HFF-Myc (cell line): Measurements from ENCODE around the gene SCAPER.
A peak's percentile ranks its signal among the peaks of the same experiment; 100 is the strongest.

Experiments used
- DNase-seq: peaks from one replicate; pipeline ENCODE4 v3.0.0-alpha.2; 2011; ENCODE audit warnings: low read depth; ENCODE audit errors: extremely low read depth
- H3K4me3 ChIP-seq: replicated peaks from 2 replicates; pipeline ENCODE4 v1.5.1; 2011; ENCODE audit warnings: low read depth, mild to moderate bottlenecking, control low read depth, low read length
- CTCF ChIP-seq: IDR thresholded peaks from 2 replicates; pipeline ENCODE4 v1.5.1; 2012; ENCODE audit warnings: mild to moderate bottlenecking, low read depth, low read length, control low read depth; ENCODE audit errors: missing control alignments

The SCAPER gene

DNA sequence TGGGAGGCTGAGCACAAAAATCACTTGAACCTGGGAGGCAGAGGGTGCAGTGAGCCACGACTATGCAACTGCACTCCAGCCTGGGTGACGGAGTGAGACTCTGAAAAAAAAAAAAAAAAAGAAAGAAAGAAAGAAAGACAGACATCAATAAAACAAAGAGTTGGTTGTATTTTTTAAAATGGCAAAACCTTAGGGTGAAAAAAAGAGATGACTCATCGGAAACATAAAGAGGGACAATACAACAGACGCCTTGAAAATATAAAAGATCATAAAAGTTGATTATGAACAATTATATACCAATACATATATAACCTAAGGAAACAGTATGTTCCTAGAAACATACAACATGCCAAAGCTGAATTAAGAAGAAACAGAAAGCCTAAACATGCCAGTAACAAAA lies 92.8 kb downstream of the SCAPER start:
- no peak for TF ChIP-seq CTCF
- no peak for DNase-seq
- no peak overlapping the region for H3K4me3 ChIP-seq

DNA sequence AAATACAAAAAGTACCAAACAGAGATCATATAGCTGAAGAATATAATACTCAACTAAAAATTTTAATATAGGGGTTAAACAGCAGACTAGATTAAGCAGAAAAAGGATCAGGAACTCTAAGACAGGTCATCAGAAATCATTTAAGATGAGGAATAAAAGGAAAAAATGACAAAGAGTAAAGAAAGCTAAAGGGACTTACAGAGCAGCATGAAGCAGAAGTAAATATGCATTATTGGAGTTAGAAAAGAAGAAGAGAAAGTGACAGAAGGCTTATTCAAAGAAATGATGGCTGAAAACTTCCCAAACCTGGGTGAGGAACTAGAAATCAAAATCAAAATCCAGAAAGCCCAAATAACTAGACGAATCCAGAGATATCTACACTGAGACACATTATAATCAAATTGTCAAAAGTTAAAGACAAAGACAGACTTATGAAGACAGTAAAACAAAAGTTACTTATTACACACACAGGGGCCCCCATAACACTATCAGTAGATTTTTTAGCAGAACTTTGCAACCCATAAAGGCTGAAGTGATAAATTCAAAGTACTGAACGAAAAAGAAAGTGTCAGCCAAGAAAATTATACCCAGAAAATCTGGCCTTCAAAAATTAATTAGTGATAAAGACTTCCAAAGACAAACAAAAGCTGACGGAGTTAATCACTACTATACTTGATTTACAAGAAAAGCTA lies 95.6 kb downstream of the SCAPER start:
- no peak for TF ChIP-seq CTCF
- H3K4me3 ChIP-seq: no peak overlapping the region
- no peak for DNase-seq

- no peak for TF ChIP-seq CTCF
- no peak overlapping the region for H3K4me3 ChIP-seq
- DNase-seq: no peak
These were observed 102.0 kb downstream of the SCAPER start for GRCh38 chr15:76803049-76803571.

DNA sequence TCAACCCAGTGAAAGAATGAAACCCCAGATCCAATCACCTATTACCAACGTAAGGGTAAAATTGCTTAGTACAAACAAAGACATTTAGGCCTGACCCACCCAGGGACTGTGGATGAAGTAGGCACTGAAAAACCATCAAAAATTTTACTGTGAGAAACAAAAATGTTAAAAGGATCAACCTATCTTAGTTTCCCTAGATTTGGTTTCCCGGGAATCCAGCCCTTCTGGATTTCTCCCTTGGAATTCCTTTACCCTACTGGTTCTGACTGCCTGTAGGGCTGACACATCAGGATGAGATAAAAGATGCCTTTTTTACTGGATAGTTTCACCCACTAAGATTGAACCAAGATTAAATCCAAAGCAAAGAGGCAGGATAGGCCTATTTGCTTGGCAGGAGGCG lies 102.7 kb downstream of the SCAPER start:
- DNase-seq: no peak
- H3K4me3 ChIP-seq: no peak overlapping the region
- TF ChIP-seq CTCF: no peak

- DNase-seq: peak; percentile 3
- no peak overlapping the region for H3K4me3 ChIP-seq
- no peak for TF ChIP-seq CTCF
These were observed 105.4 kb downstream of the SCAPER start for GRCh38 chr15:76799760-76800159.

DNA sequence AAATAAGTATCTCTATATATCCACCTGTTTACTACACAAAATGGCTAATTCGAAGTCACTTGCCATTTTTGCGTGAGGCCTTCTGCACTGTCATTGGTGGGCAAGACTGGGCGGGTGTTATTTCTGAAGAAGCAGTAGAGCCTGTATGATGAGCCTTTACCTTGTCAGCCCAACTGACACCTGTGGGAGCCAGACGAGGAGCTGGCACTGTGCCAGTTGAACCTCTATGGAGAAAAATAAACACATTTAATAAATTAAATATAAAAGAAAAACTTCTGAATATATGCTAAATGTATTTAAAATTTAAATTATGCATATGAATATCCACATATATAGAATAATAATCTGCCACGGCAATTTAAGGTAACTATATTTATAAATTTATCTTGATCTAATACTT lies 109.9 kb downstream of the SCAPER start:
- TF ChIP-seq CTCF: no peak

GRCh38 chr15:76793162-76793561 lies 112.0 kb downstream of the SCAPER start:
- H3K4me3 ChIP-seq: no peak overlapping the region
- no peak for DNase-seq
- no peak for TF ChIP-seq CTCF

More for the DNA sequence above, 109.9 kb downstream of the SCAPER start:
- no peak overlapping the region for H3K4me3 ChIP-seq
- no peak for DNase-seq
